ENCODE measurements around the gene LAS1L.

DNA sequence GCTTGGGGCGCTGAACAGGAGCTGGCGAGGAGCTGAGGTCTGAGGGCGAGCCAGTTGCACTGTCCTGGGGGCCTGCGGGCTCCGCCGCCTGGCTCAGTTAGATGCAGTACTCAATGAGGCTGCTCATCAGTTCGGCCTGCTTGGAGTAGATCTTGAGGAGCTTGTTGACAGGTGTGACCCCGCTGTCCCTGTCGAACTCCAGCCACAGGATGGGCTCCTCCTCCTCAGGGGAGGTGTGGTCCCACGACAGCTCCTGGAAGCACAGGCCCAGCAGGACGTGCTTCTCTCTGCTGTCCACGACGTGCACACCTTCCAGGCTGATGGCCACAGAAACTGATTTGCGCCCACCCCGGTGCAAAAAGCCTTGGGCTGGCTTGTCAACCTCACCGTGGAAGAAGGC is 16.5 kb upstream of the LAS1L start:
- no peak for TF ChIP-seq EZH2 (IDR thresholded peaks at IDR 0.05; ENCODE audit: borderline replicate concordance)
- TF ChIP-seq, protein P1, sequence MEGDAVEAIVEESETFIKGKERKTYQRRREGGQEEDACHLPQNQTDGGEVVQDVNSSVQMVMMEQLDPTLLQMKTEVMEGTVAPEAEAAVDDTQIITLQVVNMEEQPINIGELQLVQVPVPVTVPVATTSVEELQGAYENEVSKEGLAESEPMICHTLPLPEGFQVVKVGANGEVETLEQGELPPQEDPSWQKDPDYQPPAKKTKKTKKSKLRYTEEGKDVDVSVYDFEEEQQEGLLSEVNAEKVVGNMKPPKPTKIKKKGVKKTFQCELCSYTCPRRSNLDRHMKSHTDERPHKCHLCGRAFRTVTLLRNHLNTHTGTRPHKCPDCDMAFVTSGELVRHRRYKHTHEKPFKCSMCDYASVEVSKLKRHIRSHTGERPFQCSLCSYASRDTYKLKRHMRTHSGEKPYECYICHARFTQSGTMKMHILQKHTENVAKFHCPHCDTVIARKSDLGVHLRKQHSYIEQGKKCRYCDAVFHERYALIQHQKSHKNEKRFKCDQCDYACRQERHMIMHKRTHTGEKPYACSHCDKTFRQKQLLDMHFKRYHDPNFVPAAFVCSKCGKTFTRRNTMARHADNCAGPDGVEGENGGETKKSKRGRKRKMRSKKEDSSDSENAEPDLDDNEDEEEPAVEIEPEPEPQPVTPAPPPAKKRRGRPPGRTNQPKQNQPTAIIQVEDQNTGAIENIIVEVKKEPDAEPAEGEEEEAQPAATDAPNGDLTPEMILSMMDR (IDR thresholded peaks at IDR 0.05; ENCODE audit: poor library complexity): no peak
- no peak for TF ChIP-seq EZH2phosphoT487 (IDR thresholded peaks at IDR 0.05; ENCODE audit: low read depth, severe bottlenecking, unreplicated experiment)
